NB4 (cell line): ENCODE measurements around the gene ZDHHC11.

Source experiments
- MYC ChIP-seq: IDR thresholded peaks from 2 replicates; pipeline ENCODE4 v1.6.1; 2011; ENCODE audit warnings: low read depth, low read length
- POLR2A ChIP-seq: IDR thresholded peaks from 2 replicates; pipeline ENCODE4 v1.6.1; 2011; ENCODE audit warnings: mild to moderate bottlenecking; ENCODE audit not compliant: insufficient read length; ENCODE audit errors: extremely low read depth
- TF ChIP-seq, protein P1 (sequence below): IDR thresholded peaks from one replicate; pipeline ENCODE4 v1.5.1; 2012; ENCODE audit warnings: low read depth, low read length
- TF ChIP-seq, protein P2 (sequence below): IDR thresholded peaks from 2 replicates; pipeline ENCODE4 v1.6.1; 2011; ENCODE audit warnings: low read depth, low read length

DNA sequence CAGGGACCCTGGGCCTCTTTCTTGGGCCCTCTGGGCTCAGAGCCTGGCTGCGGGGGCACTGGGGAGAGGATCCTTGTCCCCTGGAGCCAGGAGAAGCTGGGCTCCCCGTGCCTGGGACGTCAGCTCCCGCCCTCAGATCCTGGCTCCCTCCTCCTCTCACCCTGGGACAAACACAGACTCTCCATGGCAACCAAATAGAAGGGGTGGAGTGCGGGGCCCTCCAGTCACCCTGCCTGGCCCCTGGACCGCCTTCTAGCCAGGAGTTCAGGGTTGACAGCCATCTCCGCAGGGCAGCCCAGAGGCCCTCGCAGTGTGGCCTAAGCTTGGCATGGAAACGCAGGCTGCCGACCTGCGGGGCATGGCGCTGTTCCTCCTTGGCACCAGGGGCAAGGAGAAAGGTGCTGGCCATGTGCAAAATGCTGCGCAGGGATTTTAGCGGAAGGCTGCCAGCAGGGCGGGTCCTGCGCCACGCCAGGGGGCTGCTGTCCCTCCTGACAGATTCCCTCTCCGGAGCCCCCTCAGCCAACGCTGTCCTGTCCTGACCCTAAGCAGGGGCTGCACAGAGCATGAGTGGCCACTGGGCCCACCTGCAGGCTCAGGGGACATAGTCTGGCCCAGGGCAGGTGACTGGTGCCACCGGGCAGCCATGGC lies 1.0 kb downstream of the ZDHHC11 start:
- TF ChIP-seq POLR2A (no peak), MYC (no peak)
- TF ChIP-seq, protein P1, sequence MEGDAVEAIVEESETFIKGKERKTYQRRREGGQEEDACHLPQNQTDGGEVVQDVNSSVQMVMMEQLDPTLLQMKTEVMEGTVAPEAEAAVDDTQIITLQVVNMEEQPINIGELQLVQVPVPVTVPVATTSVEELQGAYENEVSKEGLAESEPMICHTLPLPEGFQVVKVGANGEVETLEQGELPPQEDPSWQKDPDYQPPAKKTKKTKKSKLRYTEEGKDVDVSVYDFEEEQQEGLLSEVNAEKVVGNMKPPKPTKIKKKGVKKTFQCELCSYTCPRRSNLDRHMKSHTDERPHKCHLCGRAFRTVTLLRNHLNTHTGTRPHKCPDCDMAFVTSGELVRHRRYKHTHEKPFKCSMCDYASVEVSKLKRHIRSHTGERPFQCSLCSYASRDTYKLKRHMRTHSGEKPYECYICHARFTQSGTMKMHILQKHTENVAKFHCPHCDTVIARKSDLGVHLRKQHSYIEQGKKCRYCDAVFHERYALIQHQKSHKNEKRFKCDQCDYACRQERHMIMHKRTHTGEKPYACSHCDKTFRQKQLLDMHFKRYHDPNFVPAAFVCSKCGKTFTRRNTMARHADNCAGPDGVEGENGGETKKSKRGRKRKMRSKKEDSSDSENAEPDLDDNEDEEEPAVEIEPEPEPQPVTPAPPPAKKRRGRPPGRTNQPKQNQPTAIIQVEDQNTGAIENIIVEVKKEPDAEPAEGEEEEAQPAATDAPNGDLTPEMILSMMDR = no peak
- TF ChIP-seq, protein P2, sequence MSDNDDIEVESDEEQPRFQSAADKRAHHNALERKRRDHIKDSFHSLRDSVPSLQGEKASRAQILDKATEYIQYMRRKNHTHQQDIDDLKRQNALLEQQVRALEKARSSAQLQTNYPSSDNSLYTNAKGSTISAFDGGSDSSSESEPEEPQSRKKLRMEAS = no peak
